Measurements from ENCODE around the gene VPS13C.

Gene VPS13C

GRCh38 chr15:61938249-61938648, 122.0 kb downstream of the VPS13C start:
- DNase-seq (ENCODE audit: low read depth): no peak

GRCh38 chr15:61936528-61937195, 123.6 kb downstream of the VPS13C start:
- no peak for DNase-seq (ENCODE audit: low read depth)

GRCh38 chr15:61935493-61935892, 124.8 kb downstream of the VPS13C start:
- DNase-seq (ENCODE audit: low read depth): no peak

GRCh38 chr15:61929452-61929851, 130.8 kb downstream of the VPS13C start:
- DNase-seq (ENCODE audit: low read depth): no peak

GRCh38 chr15:61923173-61923572, 137.1 kb downstream of the VPS13C start:
- DNase-seq (ENCODE audit: low read depth): no peak

- DNase-seq (ENCODE audit: low read depth): no peak
These were observed 139.2 kb downstream of the VPS13C start for GRCh38 chr15:61921093-61921492.

GRCh38 chr15:61917457-61917856, 142.8 kb downstream of the VPS13C start:
- DNase-seq (ENCODE audit: low read depth): no peak

GRCh38 chr15:61916104-61916503, 144.1 kb downstream of the VPS13C start:
- DNase-seq (ENCODE audit: low read depth): no peak

GRCh38 chr15:61915640-61916039, 144.6 kb downstream of the VPS13C start:
- DNase-seq (ENCODE audit: low read depth): no peak

- DNase-seq (ENCODE audit: low read depth): no peak
These were observed 149.3 kb downstream of the VPS13C start for GRCh38 chr15:61910839-61911369.

- DNase-seq (ENCODE audit: low read depth): no peak
These were observed 152.0 kb downstream of the VPS13C start for GRCh38 chr15:61908241-61908640.

GRCh38 chr15:61907753-61908086, 152.5 kb downstream of the VPS13C start:
- DNase-seq (ENCODE audit: low read depth): no peak

- DNase-seq (ENCODE audit: low read depth): no peak
These were observed 153.1 kb downstream of the VPS13C start for GRCh38 chr15:61906961-61907752.

GRCh38 chr15:61893146-61893545, 167.1 kb downstream of the VPS13C start:
- DNase-seq (ENCODE audit: low read depth): no peak

GRCh38 chr15:61892140-61892539, 168.1 kb downstream of the VPS13C start:
- no peak for DNase-seq (ENCODE audit: low read depth)

GRCh38 chr15:61890106-61890505, 170.1 kb downstream of the VPS13C start:
- no peak for DNase-seq (ENCODE audit: low read depth)

- no peak for DNase-seq (ENCODE audit: low read depth)
These were observed 170.5 kb downstream of the VPS13C start for GRCh38 chr15:61889706-61890105.

GRCh38 chr15:61888074-61888780, 172.0 kb downstream of the VPS13C start:
- DNase-seq (ENCODE audit: low read depth): no peak

- no peak for DNase-seq (ENCODE audit: low read depth)
These were observed 180.2 kb downstream of the VPS13C start for GRCh38 chr15:61880084-61880483.

GRCh38 chr15:61879219-61879618, 181.0 kb downstream of the VPS13C start:
- no peak for DNase-seq (ENCODE audit: low read depth)

- no peak for DNase-seq (ENCODE audit: low read depth)
These were observed 188.2 kb downstream of the VPS13C start for GRCh38 chr15:61871926-61872522.

- no peak for DNase-seq (ENCODE audit: low read depth)
These were observed 190.6 kb downstream of the VPS13C start for GRCh38 chr15:61869656-61870055.
